ENCODE data around the gene PSME2.

GRCh38 chr14:24144451-24144850 is 2.0 kb downstream of the PSME2 start:
- TF ChIP-seq POLR2A (IDR thresholded peaks at IDR 0.05; ENCODE audit: low read length) (no peak), GATA1 (IDR thresholded peaks at IDR 0.05; ENCODE audit: low read depth, low read length) (no peak)
